DMS53 treated with DMSO at 0.1 percent for 48 hours (cell line): Measurements from ENCODE around the gene MTCL1.

Source experiments
- DNase-seq: peaks from one replicate; lab custom pipeline; 2025; ENCODE audit not compliant: unreplicated experiment; lab: John Stamatoyannopoulos, UW

The MTCL1 gene

GRCh38 chr18:8806100-8806797 lies 100.9 kb downstream of the MTCL1 start:
- no peak for DNase-seq

GRCh38 chr18:8806798-8807487 lies 101.6 kb downstream of the MTCL1 start:
- DNase-seq: no peak

- DNase-seq: no peak
These were observed 102.1 kb downstream of the MTCL1 start for GRCh38 chr18:8807488-8807805.

- DNase-seq: no peak
These were observed 102.6 kb downstream of the MTCL1 start for GRCh38 chr18:8808001-8808400.

- no peak for DNase-seq
These were observed 104.2 kb downstream of the MTCL1 start for GRCh38 chr18:8809514-8809913.

- DNase-seq: no peak
These were observed 104.8 kb downstream of the MTCL1 start for GRCh38 chr18:8810157-8810556.

- no peak for DNase-seq
These were observed 105.8 kb downstream of the MTCL1 start for GRCh38 chr18:8811115-8811514.

GRCh38 chr18:8812631-8813030 lies 107.3 kb downstream of the MTCL1 start:
- DNase-seq: no peak

- no peak for DNase-seq
These were observed 108.3 kb downstream of the MTCL1 start for GRCh38 chr18:8813611-8814010.

GRCh38 chr18:8814206-8814605 lies 108.8 kb downstream of the MTCL1 start:
- DNase-seq: no peak

GRCh38 chr18:8816220-8816619 lies 110.9 kb downstream of the MTCL1 start:
- no peak for DNase-seq

GRCh38 chr18:8816816-8817215 lies 111.5 kb downstream of the MTCL1 start:
- DNase-seq: no peak

GRCh38 chr18:8818982-8819381 lies 113.6 kb downstream of the MTCL1 start:
- DNase-seq: no peak

GRCh38 chr18:8820396-8821082 lies 115.2 kb downstream of the MTCL1 start:
- no peak for DNase-seq

- DNase-seq: no peak
These were observed 115.7 kb downstream of the MTCL1 start for GRCh38 chr18:8821083-8821465.

- DNase-seq: no peak
These were observed 116.2 kb downstream of the MTCL1 start for GRCh38 chr18:8821531-8821930.

- DNase-seq: no peak
These were observed 117.3 kb downstream of the MTCL1 start for GRCh38 chr18:8822643-8823042.

GRCh38 chr18:8823530-8823929 lies 118.2 kb downstream of the MTCL1 start:
- DNase-seq: no peak

GRCh38 chr18:8824846-8825245 lies 119.5 kb downstream of the MTCL1 start:
- DNase-seq: no peak

GRCh38 chr18:8825273-8825672 lies 119.9 kb downstream of the MTCL1 start:
- no peak for DNase-seq

- DNase-seq: no peak
These were observed 120.5 kb downstream of the MTCL1 start for GRCh38 chr18:8825729-8826375.

- no peak for DNase-seq
These were observed 121.2 kb downstream of the MTCL1 start for GRCh38 chr18:8826514-8826913.
